Measurements from ENCODE around the gene LITAFD.

GRCh38 chr16:8848939-8849391 is 33.2 kb upstream of the LITAFD start:
- TF ChIP-seq EZH2 (IDR thresholded peaks at IDR 0.05; ENCODE audit: low read length, unreplicated experiment) (no peak), CTCF (conservative IDR thresholded peaks at IDR 0.05; ENCODE audit: low read depth, low read length) (no peak), EZH2phosphoT487 (IDR thresholded peaks at IDR 0.05; ENCODE audit: borderline replicate concordance, low read length) (no peak)

Measured in PC-3 (cell line).